ENCODE data around the gene CMKLR1.

DNA sequence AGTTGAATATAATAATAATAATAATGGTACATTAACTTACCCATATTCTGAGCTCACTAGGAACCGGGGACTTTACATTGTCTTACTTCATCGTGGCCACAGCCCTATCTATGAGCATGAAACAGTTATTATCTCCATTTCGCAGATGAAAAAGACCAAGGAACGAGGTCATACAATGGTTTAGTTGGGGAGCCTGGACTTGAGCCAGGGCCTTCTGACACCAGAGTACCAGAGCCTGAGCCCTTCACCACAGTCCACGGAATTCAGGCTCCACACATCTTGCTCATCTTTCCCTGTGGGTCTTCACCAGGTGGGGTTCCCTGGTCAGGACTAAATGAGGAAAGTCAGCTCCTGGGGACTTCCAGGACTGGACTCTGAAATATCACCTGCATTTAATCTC, 31.3 kb upstream of the CMKLR1 start:
- TF ChIP-seq, protein P1, sequence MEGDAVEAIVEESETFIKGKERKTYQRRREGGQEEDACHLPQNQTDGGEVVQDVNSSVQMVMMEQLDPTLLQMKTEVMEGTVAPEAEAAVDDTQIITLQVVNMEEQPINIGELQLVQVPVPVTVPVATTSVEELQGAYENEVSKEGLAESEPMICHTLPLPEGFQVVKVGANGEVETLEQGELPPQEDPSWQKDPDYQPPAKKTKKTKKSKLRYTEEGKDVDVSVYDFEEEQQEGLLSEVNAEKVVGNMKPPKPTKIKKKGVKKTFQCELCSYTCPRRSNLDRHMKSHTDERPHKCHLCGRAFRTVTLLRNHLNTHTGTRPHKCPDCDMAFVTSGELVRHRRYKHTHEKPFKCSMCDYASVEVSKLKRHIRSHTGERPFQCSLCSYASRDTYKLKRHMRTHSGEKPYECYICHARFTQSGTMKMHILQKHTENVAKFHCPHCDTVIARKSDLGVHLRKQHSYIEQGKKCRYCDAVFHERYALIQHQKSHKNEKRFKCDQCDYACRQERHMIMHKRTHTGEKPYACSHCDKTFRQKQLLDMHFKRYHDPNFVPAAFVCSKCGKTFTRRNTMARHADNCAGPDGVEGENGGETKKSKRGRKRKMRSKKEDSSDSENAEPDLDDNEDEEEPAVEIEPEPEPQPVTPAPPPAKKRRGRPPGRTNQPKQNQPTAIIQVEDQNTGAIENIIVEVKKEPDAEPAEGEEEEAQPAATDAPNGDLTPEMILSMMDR (IDR thresholded peaks at IDR 0.05): no peak
- TF ChIP-seq POLR2A (IDR thresholded peaks at IDR 0.05): no peak

Data from lower leg skin (tissue), 3 donors.